GM12878 (cell line): ENCODE measurements around the gene PCSK6. TPM values are rescaled to one million over a fixed set of nuclear protein-coding genes. Genes with fewer than 3 reads are reported as not detected.

ENCODE experiments used
- ATAC-seq: fragments of 200-7000 bp; cut with Tn5 transposase; 3 replicates; pipeline ENCODE4 v1.9.1; 2020; ENCODE audit warnings: mild to moderate bottlenecking, moderate library complexity
- BruUV-seq: library from RNA; stranded (reverse); fragments of 400-500 nt; replicated peaks from 2 replicates; lab custom pipeline; 2021; lab: Mats Ljungman, UMichigan
- CTCF ChIA-PET: fragments of 300-600 bp; sonication (Branson Sonifier 250); formaldehyde crosslinking; extraction: SDS; loops from one replicate; lab custom pipeline; 2021; ENCODE audit warnings: inconsistent platforms; lab: Yijun Ruan, JAX
- POLR2A ChIA-PET: fragments of 350-600 bp; formaldehyde crosslinking; extraction: SDS; loops from one replicate; lab custom pipeline; 2021; ENCODE audit warnings: inconsistent platforms; lab: Charles Lee
- RAD21 ChIA-PET: fragments of 300-600 bp; sonication (Branson Sonifier 250); formaldehyde crosslinking; loops from one replicate; lab custom pipeline; 2023; ENCODE audit warnings: antibody characterized with exemption; ENCODE audit not compliant: unreplicated experiment; lab: Charles Lee
- SMC1A ChIA-PET: fragments of 300-600 bp; sonication (Branson Sonifier 250); formaldehyde crosslinking; loops from one replicate; lab custom pipeline; 2023; ENCODE audit not compliant: unreplicated experiment, uncharacterized antibody; lab: Charles Lee
- DNase-seq: peaks from one replicate; pipeline ENCODE4 v3.0.0-alpha.2; 2011; ENCODE audit warnings: low read depth, low spot score
- FAIRE-seq: peaks from 3 replicates; lab custom pipeline; 2011; peaks lifted over from hg19 to GRCh38; lab: Jason Lieb, UNC
- H2AFZ ChIP-seq: 2 replicates; pipeline ENCODE4 v1.6.0; 2011; ENCODE audit warnings: low read depth, low read length, control low read depth; ENCODE audit not compliant: control insufficient read depth
- H3K27ac ChIP-seq: 2 replicates; pipeline ENCODE4 v1.5.1; 2011; ENCODE audit warnings: control low read depth; ENCODE audit not compliant: control insufficient read depth, insufficient read depth
- H3K27me3 ChIP-seq, 2 experiments: replicated peaks in 1 of 2; 2 replicates each; pipeline versions ENCODE4 v1.6.0 to v1.6.1; 2011; ENCODE audit warnings: low read length in 1 of 2; ENCODE audit not compliant: control insufficient read depth in 2 of 2, insufficient read depth in 2 of 2
- H3K36me3 ChIP-seq, 2 experiments: 2 replicates each; pipeline ENCODE4 v1.5.1; 2011; ENCODE audit warnings: low read length in 1 of 2; ENCODE audit not compliant: control insufficient read depth in 2 of 2, insufficient read depth in 2 of 2
- H3K4me1 ChIP-seq: 2 replicates; pipeline ENCODE4 v1.6.1; 2011; ENCODE audit warnings: mild to moderate bottlenecking, low read length, moderate library complexity, mixed read lengths; ENCODE audit not compliant: control insufficient read depth, insufficient read depth
- H3K4me2 ChIP-seq: 2 replicates; pipeline ENCODE4 v1.6.0; 2011; ENCODE audit warnings: control low read depth; ENCODE audit not compliant: control insufficient read depth, insufficient read depth
- H3K4me3 ChIP-seq: fragments of 200-600 bp; sonication (generic); 2 replicates; pipeline ENCODE4 v1.5.1; 2016
- H3K79me2 ChIP-seq: 2 replicates; pipeline ENCODE4 v1.6.0; 2011; ENCODE audit warnings: low read length; ENCODE audit not compliant: control insufficient read depth, insufficient read depth
- H3K9ac ChIP-seq: 2 replicates; pipeline ENCODE4 v1.8.0; 2011; ENCODE audit warnings: low read length, control low read depth, mixed read lengths; ENCODE audit not compliant: control insufficient read depth, insufficient read depth
- H3K9me3 ChIP-seq: replicated peaks from 3 replicates; pipeline ENCODE4 v1.5.1; 2011; ENCODE audit warnings: mild to moderate bottlenecking, low read length; ENCODE audit not compliant: control insufficient read depth, insufficient read depth
- H4K20me1 ChIP-seq: 2 replicates; pipeline ENCODE4 v1.6.0; 2011; ENCODE audit not compliant: control insufficient read depth, insufficient read depth
- CBFB ChIP-seq: IDR thresholded peaks from 2 replicates; pipeline ENCODE4 v1.6.1; 2016; ENCODE audit warnings: antibody characterized with exemption, low read depth
- CUX1 ChIP-seq: IDR thresholded peaks from 2 replicates; pipeline ENCODE4 v1.6.1; 2012; ENCODE audit warnings: improper control_type of control experiment, low read depth, low read length; ENCODE audit not compliant: insufficient replicate concordance
- MXI1 ChIP-seq: fragments of 150-350 bp; IDR thresholded peaks from 2 replicates; pipeline ENCODE4 v1.6.1; 2011; ENCODE audit warnings: low read depth, mild to moderate bottlenecking, inconsistent platforms, low read length, improper control_type of control experiment
- MYB ChIP-seq: fragments of 150-350 bp; IDR thresholded peaks from 2 replicates; pipeline ENCODE4 v1.6.1; 2014; ENCODE audit warnings: mild to moderate bottlenecking, low read depth, low read length, borderline replicate concordance
- NR2C2 ChIP-seq: IDR thresholded peaks from 2 replicates; pipeline ENCODE4 v1.6.1; 2011; ENCODE audit warnings: borderline replicate concordance, low read depth; ENCODE audit not compliant: control insufficient read depth, insufficient read length
- RB1 ChIP-seq: fragments of 450-650 bp; formaldehyde crosslinking; IDR thresholded peaks from 2 replicates; pipeline ENCODE4 v1.6.1; 2017; ENCODE audit warnings: mild to moderate bottlenecking, borderline replicate concordance
- RCOR1 ChIP-seq: conservative IDR thresholded peaks from 2 replicates; pipeline ENCODE4 v1.6.1; 2012; ENCODE audit warnings: low read depth, low read length, improper control_type of control experiment
- RUNX3 ChIP-seq: IDR thresholded peaks from 2 replicates; pipeline ENCODE4 v1.6.1; 2012; ENCODE audit warnings: low read length, inconsistent platforms
- SMAD1 ChIP-seq: fragments of 450-650 bp; IDR thresholded peaks from 2 replicates; pipeline ENCODE4 v1.6.1; 2018; ENCODE audit warnings: mild to moderate bottlenecking, low read depth; ENCODE audit not compliant: partially characterized antibody
- SMARCA5 ChIP-seq: fragments of 450-650 bp; IDR thresholded peaks from 2 replicates; pipeline ENCODE4 v1.6.1; 2017; ENCODE audit warnings: mild to moderate bottlenecking
- ZBED1 ChIP-seq: IDR thresholded peaks from 2 replicates; pipeline ENCODE4 v1.6.1; 2016; ENCODE audit warnings: borderline replicate concordance
- WGBS: methylation state at CpG from one replicate; pipeline ENCODE4 v1.1.6; 2016; ENCODE audit warnings: low lambda C conversion rate; ENCODE audit not compliant: insufficient replicate concordance, insufficient coverage; ENCODE audit errors: missing lambda C conversion rate; 5-methylcytosine and 5-hydroxymethylcytosine counted together
- in situ Hi-C: fragments of 300-500 bp; cut with MboI; formaldehyde crosslinking; loops from 9 replicates; pipeline ENCODE4 v1.14.3; 2018; ENCODE audit warnings: mixed read lengths
- intact Hi-C: fragments of 100-400 bp; cut with micrococcal nuclease; formaldehyde crosslinking; loops from one replicate; pipeline ENCODE4 v1.14.2; 2022; ENCODE audit not compliant: unreplicated experiment
- polyA plus RNA-seq, 11 experiments: library from polyadenylated mRNA; depleted of rRNA in 4 of 11; unstranded in 6 of 11; stranded (reverse) in 5 of 11; fragments of >200 nt; fragmentation: Nextera tagmentation in 4 of 11; fragmentation: Illumina TruSeq in 1 of 11; extraction: Ambion mirVana in 4 of 11; extraction: Trizol in 1 of 11; gene quantifications; 1 replicate in 1 of 11; 2 replicates in 10 of 11; pipeline versions ENCODE4 v1.2.1 to v1.2.3, GENCODE V29; 2011 to 2016; ENCODE audit warnings: inconsistent platforms in 2 of 11, missing spikeins in 2 of 11, low read depth in 1 of 11
- total RNA-seq, 4 experiments: library from RNA; depleted of rRNA in 3 of 4; stranded (reverse); fragments of >200 nt in 3 of 4; fragmentation: Illumina TruSeq in 1 of 4; extraction: Trizol in 1 of 4; gene quantifications; 2 replicates each; pipeline versions ENCODE4 v1.2.1 to v1.2.3, GENCODE V29; 2013 to 2021

The PCSK6 gene
- total and polyA plus RNA-seq, 10 of the 15 experiments (the other 5 are each of a cell fraction or from before 2014, with no cell fraction given) = 0.19 to 0.67 (median 0.25) TPM; not detected in 4

GRCh38 chr15:101389362-101389761 lies 100.1 kb downstream of the PCSK6 start (continued):
- TF ChIP-seq CUX1 (no peak), MYB (no peak), SMAD1 (no peak), SMARCA5 (no peak)

- H3K4me1 ChIP-seq = peaks cover 3% of the 10 kb centered on the region
- BruUV-seq = no TSS peak
- WGBS = 26% methylated on average over 6 of the region's 6 CpGs
- ATAC-seq (no peak), FAIRE-seq (no peak), DNase-seq (no peak)
- no peak overlapping the region for H3K9ac ChIP-seq
- in situ Hi-C loops = no loop called here
- H3K4me2 ChIP-seq = no peak overlapping the region
- H4K20me1 ChIP-seq = no peaks in the 10 kb centered on the region
- ChIA-PET RAD21 (no interaction called here), CTCF (no interaction called here), POLR2A (no interaction called here), SMC1A (no interaction called here)
- no peaks in the 10 kb centered on the region for H3K36me3 ChIP-seq
- no peak overlapping the region for H2AFZ ChIP-seq
- H3K9me3 ChIP-seq = no peaks in the 10 kb centered on the region
- H3K79me2 ChIP-seq = no peaks in the 10 kb centered on the region
- no peak overlapping the region for H3K4me3 ChIP-seq
- intact Hi-C loops = no loop called here
- TF ChIP-seq RUNX3 (no peak), RCOR1 (no peak), MXI1 (no peak), RB1 (no peak), ZBED1 (no peak), NR2C2 (no peak), CBFB (no peak)
- 0 out of 4 replicates have a peak, but pooled peaks cover 0 to 1% of the 10 kb centered on the region in 2 experiments for H3K27me3 ChIP-seq
- no peak overlapping the region for H3K27ac ChIP-seq
These were observed 101.5 kb downstream of the PCSK6 start for GRCh38 chr15:101388046-101388445.
